Right atrium auricular region (tissue), 2 donors: ENCODE measurements around the gene HOXD3. TPM values are rescaled to one million over a fixed set of nuclear protein-coding genes. Genes with fewer than 3 reads are reported as not detected.

Source experiments
- DNase-seq: peaks from one replicate; pipeline ENCODE4 v3.0.0-alpha.2; 2019; ENCODE audit warnings: low spot score
- H3K27ac ChIP-seq, 2 donors: fragments of 200-600 bp; sonication (generic); 1 replicate in 1 of 2; 2 replicates in 1 of 2; pipeline ENCODE4 v1.5.1; 2016 to 2019
- H3K27me3 ChIP-seq, 2 donors: fragments of 200-600 bp; sonication (generic); one replicate each; pipeline versions ENCODE4 v1.5.1 to v1.6.0; 2017 to 2019
- H3K36me3 ChIP-seq: fragments of 200-600 bp; sonication (generic); one replicate; pipeline ENCODE4 v1.5.1; 2016
- H3K4me1 ChIP-seq, 2 donors: fragments of 200-600 bp; sonication (generic); one replicate each; pipeline versions ENCODE4 v1.5.1 to v1.6.0; 2017 to 2019
- H3K4me3 ChIP-seq, 2 donors: fragments of 200-600 bp; sonication (generic); 1 replicate in 1 of 2; 2 replicates in 1 of 2; pipeline ENCODE4 v1.5.1; 2017 to 2019; ENCODE audit warnings: mild to moderate bottlenecking in 1 of 2, moderate library complexity in 1 of 2
- H3K9me3 ChIP-seq, 2 donors: fragments of 200-600 bp; sonication (generic); one replicate each; pipeline ENCODE4 v1.5.1; 2019
- total RNA-seq, 2 donors: library from RNA; depleted of rRNA; stranded (reverse); fragments of >200 nt; gene quantifications; one replicate each; pipeline ENCODE4 v1.1.0, GENCODE V29; 2016
- TF ChIP-seq, protein P1 (sequence below), 2 donors: fragments of 200-600 bp; sonication (generic); IDR thresholded peaks; one replicate each; pipeline ENCODE4 v1.5.1; 2019; ENCODE audit warnings: antibody characterized with exemption in 2 of 2

Gene HOXD3
- total RNA-seq, 2 donors from 2014 or later: not detected

DNA sequence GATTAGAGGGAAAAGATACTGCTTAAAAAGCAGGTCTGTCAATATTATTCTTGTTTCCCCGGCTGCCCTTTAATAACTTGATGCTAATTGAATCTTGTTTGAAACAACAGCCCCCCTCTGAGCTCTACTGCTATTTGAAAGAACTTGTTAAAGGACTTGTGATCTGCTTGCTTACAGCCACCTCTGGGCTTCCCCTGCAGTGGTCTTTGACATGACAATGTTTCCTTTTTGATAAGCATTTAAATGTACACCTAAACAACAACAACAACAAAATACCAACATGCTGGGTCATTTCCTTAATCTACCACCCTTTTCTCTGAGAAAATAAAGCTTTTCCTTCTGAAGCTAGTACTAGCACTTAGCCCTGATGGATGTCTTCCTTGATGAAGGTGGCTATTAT is 35.2 kb downstream of the HOXD3 start:
- H3K27me3 ChIP-seq: peaks cover 33 to 39% of the 10 kb centered on the region in 2 donors
- H3K9me3 ChIP-seq: no peaks in the 10 kb centered on the region

DNA sequence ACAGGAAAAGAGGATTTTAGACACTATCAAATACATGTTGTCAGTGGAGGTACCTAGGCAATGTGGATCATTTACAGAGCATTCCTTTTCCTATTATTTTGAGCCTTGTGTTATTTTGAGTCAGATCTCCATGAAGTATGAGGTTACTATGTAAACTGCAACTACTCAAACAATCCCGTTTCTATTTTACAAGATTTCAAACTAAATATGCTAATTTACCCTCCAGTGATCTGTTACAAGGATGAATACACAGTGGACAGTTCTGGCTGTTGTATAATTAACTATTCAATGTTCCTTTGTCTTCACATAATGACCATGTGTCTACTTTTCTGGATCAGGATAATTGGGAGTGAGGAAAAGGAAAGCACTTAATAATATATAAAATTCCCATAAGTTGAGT is 35.9 kb downstream of the HOXD3 start:
- Histone ChIP-seq H3K27ac (no peak overlapping the region), H3K9me3 (no peaks in the 10 kb centered on the region), H3K4me3 (no peak overlapping the region), H3K36me3 (no peaks in the 10 kb centered on the region), H3K4me1 (peaks cover 0 to 25% of the 10 kb centered on the region in 2 donors), H3K27me3 (peaks cover 29 to 32% of the 10 kb centered on the region in 2 donors)
- TF ChIP-seq, protein P1, sequence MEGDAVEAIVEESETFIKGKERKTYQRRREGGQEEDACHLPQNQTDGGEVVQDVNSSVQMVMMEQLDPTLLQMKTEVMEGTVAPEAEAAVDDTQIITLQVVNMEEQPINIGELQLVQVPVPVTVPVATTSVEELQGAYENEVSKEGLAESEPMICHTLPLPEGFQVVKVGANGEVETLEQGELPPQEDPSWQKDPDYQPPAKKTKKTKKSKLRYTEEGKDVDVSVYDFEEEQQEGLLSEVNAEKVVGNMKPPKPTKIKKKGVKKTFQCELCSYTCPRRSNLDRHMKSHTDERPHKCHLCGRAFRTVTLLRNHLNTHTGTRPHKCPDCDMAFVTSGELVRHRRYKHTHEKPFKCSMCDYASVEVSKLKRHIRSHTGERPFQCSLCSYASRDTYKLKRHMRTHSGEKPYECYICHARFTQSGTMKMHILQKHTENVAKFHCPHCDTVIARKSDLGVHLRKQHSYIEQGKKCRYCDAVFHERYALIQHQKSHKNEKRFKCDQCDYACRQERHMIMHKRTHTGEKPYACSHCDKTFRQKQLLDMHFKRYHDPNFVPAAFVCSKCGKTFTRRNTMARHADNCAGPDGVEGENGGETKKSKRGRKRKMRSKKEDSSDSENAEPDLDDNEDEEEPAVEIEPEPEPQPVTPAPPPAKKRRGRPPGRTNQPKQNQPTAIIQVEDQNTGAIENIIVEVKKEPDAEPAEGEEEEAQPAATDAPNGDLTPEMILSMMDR (IDR thresholded peaks at IDR 0.05): no peak
- no peak for DNase-seq

More for the DNA sequence above, 35.2 kb downstream of the HOXD3 start:
- H3K27ac ChIP-seq: no peak overlapping the region
- peaks cover 0 to 30% of the 10 kb centered on the region in 2 donors for H3K4me1 ChIP-seq
- H3K4me3 ChIP-seq: no peak overlapping the region
- H3K36me3 ChIP-seq: no peaks in the 10 kb centered on the region
- TF ChIP-seq, protein P1 (IDR thresholded peaks at IDR 0.05): no peak
- no peak for DNase-seq

DNA sequence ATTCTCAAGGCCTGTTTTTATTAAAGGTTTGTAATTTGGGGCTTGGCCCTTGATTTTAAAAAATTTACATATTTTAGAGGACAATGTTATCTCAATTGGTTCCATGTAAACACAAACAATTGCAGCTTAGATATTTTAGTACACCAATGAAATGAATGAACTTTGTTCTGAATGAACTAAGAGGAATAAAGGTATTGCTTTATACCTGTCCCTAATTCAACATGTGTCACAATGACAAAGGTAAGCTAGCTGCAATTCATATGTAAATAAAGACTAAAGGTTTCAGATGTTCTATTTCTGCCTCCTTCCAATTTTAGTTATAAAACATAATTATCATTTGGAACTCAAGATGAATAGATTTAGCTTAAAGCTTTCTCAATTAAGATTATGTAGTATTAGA is 42.8 kb downstream of the HOXD3 start:
- H3K9me3 ChIP-seq: peaks cover 0 to 7% of the 10 kb centered on the region in 2 donors
- TF ChIP-seq, protein P1 (IDR thresholded peaks at IDR 0.05): no peak
- DNase-seq: no peak
- H3K27ac ChIP-seq: no peak overlapping the region
- H3K27me3 ChIP-seq: no peaks in the 10 kb centered on the region
- no peaks in the 10 kb centered on the region for H3K36me3 ChIP-seq
- H3K4me3 ChIP-seq: no peak overlapping the region
- no peaks in the 10 kb centered on the region for H3K4me1 ChIP-seq

DNA sequence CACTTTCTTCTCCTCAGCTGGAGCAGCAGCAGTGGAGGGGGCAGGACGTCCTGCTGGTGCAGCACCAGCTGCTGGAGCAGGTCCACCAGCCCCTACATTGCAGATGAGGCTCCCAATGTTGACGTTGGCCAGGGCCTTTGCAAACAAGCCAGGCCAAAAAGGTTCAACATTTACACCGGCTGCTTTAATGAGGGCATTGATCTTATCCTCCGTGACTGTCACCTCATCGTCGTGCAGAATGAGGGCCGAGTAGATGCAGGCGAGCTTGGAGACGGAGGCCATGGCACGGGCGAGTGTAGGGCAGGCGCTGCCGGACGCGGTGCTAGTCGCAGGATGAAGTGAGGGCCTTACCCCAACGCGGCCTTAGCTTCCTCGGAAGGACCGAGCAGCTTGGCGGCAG is 43.9 kb downstream of the HOXD3 start:
- TF ChIP-seq, protein P1 (IDR thresholded peaks at IDR 0.05): no peak
- no peaks in the 10 kb centered on the region for H3K27me3 ChIP-seq
- DNase-seq: no peak
- H3K4me1 ChIP-seq: no peaks in the 10 kb centered on the region
- peaks cover 0 to 8% of the 10 kb centered on the region in 2 donors for H3K9me3 ChIP-seq
- H3K36me3 ChIP-seq: no peaks in the 10 kb centered on the region
- no peak overlapping the region for H3K27ac ChIP-seq
- no peak overlapping the region for H3K4me3 ChIP-seq

DNA sequence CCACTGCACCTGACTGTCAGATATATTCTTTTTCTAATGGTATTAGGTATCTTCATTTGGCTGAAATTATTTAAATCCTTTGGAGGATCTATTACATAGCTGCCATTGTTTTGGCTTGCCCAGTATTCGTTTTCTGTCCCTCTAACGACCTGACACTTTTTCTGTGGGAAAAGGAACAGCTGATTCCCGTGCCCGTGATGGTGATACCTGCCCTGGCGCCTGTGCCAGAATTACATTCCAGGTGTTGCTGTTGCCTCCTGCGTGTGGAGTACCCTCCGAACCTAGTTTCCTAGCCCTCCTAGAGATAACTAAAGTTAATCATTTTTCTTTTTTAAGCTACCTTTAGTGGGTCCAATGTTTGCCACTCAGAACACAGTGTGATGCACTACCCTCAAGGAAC is 45.4 kb downstream of the HOXD3 start:
- H3K36me3 ChIP-seq: no peaks in the 10 kb centered on the region
- TF ChIP-seq, protein P1 (IDR thresholded peaks at IDR 0.05): no peak
- peaks cover 0 to 8% of the 10 kb centered on the region in 2 donors for H3K9me3 ChIP-seq
- H3K4me1 ChIP-seq: no peaks in the 10 kb centered on the region
- H3K27ac ChIP-seq: no peak overlapping the region
- H3K4me3 ChIP-seq: no peak overlapping the region
- H3K27me3 ChIP-seq: no peaks in the 10 kb centered on the region
- DNase-seq: no peak

DNA sequence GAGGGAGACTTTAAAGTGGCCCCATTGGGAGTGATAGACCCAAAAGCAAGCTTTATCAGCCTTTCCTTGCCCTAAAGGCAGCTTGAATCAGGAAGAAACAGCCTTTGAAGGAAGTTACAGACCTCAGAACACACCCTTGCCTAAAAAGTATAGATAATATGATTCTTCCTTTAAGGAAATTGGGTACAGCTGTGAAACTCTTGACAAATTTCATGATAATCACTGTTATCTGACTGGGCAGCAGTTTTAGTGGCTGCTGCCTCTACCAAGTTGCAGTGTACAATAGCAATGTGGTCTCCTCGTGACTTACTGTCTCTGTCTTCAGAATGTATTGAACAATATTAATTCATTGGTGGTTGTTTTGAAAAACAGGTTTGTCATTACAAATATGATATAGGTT is 48.0 kb downstream of the HOXD3 start:
- H3K36me3 ChIP-seq: no peaks in the 10 kb centered on the region
- no peaks in the 10 kb centered on the region for H3K4me1 ChIP-seq
- no peak overlapping the region for H3K27ac ChIP-seq
- H3K27me3 ChIP-seq: no peaks in the 10 kb centered on the region
- TF ChIP-seq, protein P1 (IDR thresholded peaks at IDR 0.05): no peak
- DNase-seq: no peak
- no peak overlapping the region for H3K4me3 ChIP-seq
- H3K9me3 ChIP-seq: peaks cover 0 to 8% of the 10 kb centered on the region in 2 donors
